ENCODE data around the gene TNFRSF9.
"Not testable (repeated sequence)": the region's sequence is repeated elsewhere in the genome, so short reads cannot be mapped to it uniquely, and the experiment has no call there.

Gene TNFRSF9

GRCh38 chr1:7940745-7941436 lies at the start of gene TNFRSF9:
TNFRSF9 (minus strand) TSS chr1:7940839; CDS start chr1:7939994, 845 bp downstream.
- DNase-seq (ENCODE audit: low read depth in 2 of 2, low spot score in 1 of 2), result peak; percentile 76 to 85

- no peak for DNase-seq (ENCODE audit: low read depth in 2 of 2, low spot score in 1 of 2)
Measured at GRCh38 chr1:7989762-7990428, 49.3 kb upstream of the TNFRSF9 start.

DNA sequence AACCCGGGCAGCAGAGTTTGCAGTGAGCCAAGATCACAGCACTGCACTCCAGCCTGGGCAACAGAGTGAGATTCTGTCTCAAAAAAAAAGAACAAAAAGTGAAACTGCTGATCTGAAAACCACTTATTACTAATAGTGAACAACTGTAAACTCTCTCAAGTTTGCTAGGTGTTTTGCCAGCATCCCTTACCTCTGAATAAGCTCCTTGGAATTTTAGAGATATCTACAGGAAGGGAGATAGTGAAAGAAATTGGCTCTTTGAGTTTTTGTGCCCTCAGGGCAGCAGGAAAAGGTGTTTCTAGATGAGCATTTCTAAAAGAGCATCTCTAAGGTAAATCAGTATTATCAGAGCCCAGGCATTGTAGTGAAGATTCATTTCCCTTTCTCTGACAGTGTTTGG lies 47.9 kb upstream of the TNFRSF9 start:
- DNase-seq (ENCODE audit: low read depth in 2 of 2, low spot score in 1 of 2), result no peak

- no peak for DNase-seq (ENCODE audit: low read depth in 2 of 2, low spot score in 1 of 2)
Measured at GRCh38 chr1:7987528-7987927, 46.9 kb upstream of the TNFRSF9 start.

GRCh38 chr1:7985851-7986612 lies 45.4 kb upstream of the TNFRSF9 start:
- DNase-seq (ENCODE audit: low read depth in 2 of 2, low spot score in 1 of 2), result no peak

GRCh38 chr1:7984811-7985210 lies 44.2 kb upstream of the TNFRSF9 start:
- DNase-seq (ENCODE audit: low read depth in 2 of 2, low spot score in 1 of 2), result no peak

- no peak for DNase-seq (ENCODE audit: low read depth in 2 of 2, low spot score in 1 of 2)
Measured at GRCh38 chr1:7983086-7983778, 42.6 kb upstream of the TNFRSF9 start.

DNA sequence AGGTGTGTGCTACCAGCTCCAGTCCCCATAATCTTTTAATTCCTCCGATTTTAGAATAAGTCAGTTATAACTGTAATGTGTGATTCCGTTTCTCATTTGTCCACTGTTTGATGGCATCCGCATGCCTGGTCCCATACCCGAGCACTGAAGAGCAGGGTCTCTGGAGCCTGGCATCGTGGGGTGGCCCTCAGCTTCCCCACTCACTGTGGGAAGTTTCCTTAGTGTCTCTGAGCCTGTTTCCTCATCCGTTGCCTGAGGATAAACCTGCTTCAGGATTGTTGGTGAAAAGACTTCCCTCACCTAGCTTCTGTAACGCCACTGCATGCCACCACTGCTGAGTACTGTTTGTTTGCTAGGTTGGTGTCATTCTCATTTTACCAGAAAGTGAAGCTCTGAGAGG lies 40.3 kb upstream of the TNFRSF9 start:
- no peak for DNase-seq (ENCODE audit: low read depth in 2 of 2, low spot score in 1 of 2)

DNA sequence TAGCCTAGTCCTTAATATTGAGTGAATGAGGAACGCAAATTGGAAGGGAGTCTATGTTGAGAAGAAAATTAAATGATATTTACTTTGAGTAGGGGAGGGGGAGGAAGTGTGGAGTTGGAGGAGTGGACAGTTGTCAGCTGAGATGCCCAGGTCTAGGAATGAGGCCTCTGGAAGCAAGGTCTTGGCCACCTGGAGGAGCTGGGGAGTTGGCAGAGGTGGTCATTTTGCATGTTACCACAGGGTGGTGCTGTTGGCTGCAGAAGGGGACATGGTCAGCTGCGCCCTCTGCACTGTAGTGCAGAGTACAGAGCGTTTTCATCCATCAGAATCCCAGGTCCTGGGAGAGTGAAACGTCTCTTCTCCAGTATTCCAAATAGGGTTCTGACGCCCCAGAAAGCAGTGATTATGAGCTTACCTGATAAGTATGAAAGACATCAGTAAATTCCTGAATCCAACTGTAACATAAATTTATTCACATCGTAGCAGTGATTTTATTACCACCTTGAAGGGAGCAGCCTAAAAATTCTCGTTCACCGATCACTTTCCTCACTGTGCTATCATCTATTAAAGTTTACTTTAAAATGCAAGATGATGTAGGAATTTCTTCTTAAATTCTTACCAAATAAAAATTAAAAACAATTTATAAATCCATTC lies 34.7 kb upstream of the TNFRSF9 start:
- no peak for DNase-seq (ENCODE audit: low read depth in 2 of 2, low spot score in 1 of 2)

- DNase-seq (ENCODE audit: low read depth in 2 of 2, low spot score in 1 of 2), result no peak
Measured at GRCh38 chr1:7973086-7973485, 32.4 kb upstream of the TNFRSF9 start.

- no peak for DNase-seq (ENCODE audit: low read depth in 2 of 2, low spot score in 1 of 2)
Measured at GRCh38 chr1:7972285-7972684, 31.6 kb upstream of the TNFRSF9 start.

- DNase-seq (ENCODE audit: low read depth in 2 of 2, low spot score in 1 of 2), result no peak
Measured at GRCh38 chr1:7971024-7971423, 30.4 kb upstream of the TNFRSF9 start.

DNA sequence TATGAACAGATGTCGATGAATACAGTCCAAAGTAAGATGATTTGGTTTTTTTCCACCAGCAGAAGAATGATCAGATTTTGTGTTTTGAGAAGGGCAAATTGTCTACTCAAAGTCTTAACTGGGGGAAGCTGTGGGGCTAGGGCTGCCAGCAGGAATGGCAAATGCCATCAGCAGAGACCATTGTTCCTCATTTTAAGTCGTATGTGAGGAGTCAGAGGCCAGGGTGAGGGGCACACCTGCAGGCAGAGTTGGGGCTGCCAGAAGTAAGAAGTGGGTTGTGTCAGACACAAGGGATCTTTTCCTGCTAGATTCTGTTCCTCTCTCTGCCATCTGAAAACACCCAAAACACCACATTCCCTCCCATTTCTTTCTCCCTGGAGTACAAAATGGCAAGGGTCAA lies 29.6 kb upstream of the TNFRSF9 start:
- no peak for DNase-seq (ENCODE audit: low read depth in 2 of 2, low spot score in 1 of 2)

DNA sequence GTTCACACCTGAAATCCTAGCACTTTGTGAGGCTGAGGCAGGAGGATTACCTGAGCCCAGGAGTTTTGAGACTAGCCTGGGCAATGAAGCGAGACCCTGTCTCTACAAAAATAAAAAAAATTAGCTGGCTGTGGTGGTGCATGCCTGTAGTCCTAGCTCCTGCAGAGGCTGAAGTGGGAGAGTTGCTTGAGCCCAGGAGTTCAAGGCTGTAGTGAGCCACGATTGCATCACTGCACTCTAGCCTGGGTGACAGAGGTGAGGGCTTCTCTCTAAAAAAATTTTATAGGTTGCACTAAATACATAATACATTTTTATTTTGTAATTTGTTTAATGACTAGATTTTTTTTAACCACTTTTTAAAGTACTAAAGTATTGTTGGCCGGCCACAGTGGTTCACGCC lies 27.0 kb upstream of the TNFRSF9 start:
- DNase-seq (ENCODE audit: low read depth in 2 of 2, low spot score in 1 of 2), result no peak

GRCh38 chr1:7967196-7967595 lies 26.6 kb upstream of the TNFRSF9 start:
- DNase-seq (ENCODE audit: low read depth in 2 of 2, low spot score in 1 of 2), result no peak

DNA sequence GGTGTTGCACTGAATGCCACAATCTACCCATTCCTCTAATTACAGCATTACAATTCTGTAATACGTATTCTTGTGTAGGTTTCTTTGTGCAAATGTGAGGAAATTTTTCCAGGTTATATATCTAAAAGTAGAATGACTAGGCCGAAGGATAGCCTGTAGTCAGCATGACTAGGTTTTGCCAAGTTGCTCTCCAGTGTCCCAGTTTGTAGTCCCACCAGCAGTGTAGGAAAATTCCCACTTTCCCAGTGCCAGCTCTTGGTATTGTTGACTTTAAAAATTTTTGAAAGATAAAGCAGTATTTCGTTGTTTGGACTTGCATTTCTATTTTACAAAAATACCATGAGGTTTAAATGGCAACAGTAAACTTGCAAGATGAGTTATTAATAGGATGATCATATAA lies 23.8 kb upstream of the TNFRSF9 start:
- no peak for DNase-seq (ENCODE audit: low read depth in 2 of 2, low spot score in 1 of 2)

GRCh38 chr1:7963841-7964240 lies 23.2 kb upstream of the TNFRSF9 start:
- DNase-seq (ENCODE audit: low read depth in 2 of 2, low spot score in 1 of 2), result not testable (repeated sequence)

- DNase-seq (ENCODE audit: low read depth in 2 of 2, low spot score in 1 of 2), result not testable (repeated sequence)
Measured at GRCh38 chr1:7963378-7963730, 22.7 kb upstream of the TNFRSF9 start.

GRCh38 chr1:7962636-7963377 lies 22.2 kb upstream of the TNFRSF9 start:
- no peak for DNase-seq (ENCODE audit: low read depth in 2 of 2, low spot score in 1 of 2)

GRCh38 chr1:7962014-7962335 lies 21.3 kb upstream of the TNFRSF9 start:
- peak in 1 of 2 donors; percentile 17 for DNase-seq (ENCODE audit: low read depth in 2 of 2, low spot score in 1 of 2)
